Right ventricle myocardium superior (tissue), 1 donor: ENCODE results near the gene CHST11. TPM values are rescaled to one million over a fixed set of nuclear protein-coding genes. Genes with fewer than 3 reads are reported as not detected.
"Not testable (repeated sequence)": the region's sequence is repeated elsewhere in the genome, so short reads cannot be mapped to it uniquely, and the experiment has no call there.

ENCODE experiments used
- ATAC-seq: fragments of 200-7000 bp; cut with Tn5 transposase; one replicate; pipeline ENCODE4 v1.9.1; 2020; ENCODE audit warnings: mild to moderate bottlenecking; ENCODE audit not compliant: poor library complexity
- DNase-seq: peaks from one replicate; pipeline ENCODE4 v3.0.0-alpha.2; 2020
- intact Hi-C: fragments of 100-400 bp; cut with DNase I; formaldehyde crosslinking; loops from one replicate; pipeline ENCODE4 v1.11.2; 2022
- total RNA-seq: library from RNA; stranded (reverse); fragmentation: NEBNext Ultra II Directional; extraction: Animal tissue kit (Norgen Biotek cat#: 25700); gene quantifications from one replicate; pipeline ENCODE4 v1.2.1, GENCODE V29; 2021
- donor health status: DM: no; HTN: yes; CAD: no; lungs with severe emphysema.

The CHST11 gene
- total RNA-seq, 1 donor from 2014 or later = 3.0 TPM

- intact Hi-C loops = no loop called here
- ATAC-seq = no peak
- DNase-seq = no peak
These were observed 54.2 kb downstream of the CHST11 start for GRCh38 chr12:104510873-104511440.

DNA sequence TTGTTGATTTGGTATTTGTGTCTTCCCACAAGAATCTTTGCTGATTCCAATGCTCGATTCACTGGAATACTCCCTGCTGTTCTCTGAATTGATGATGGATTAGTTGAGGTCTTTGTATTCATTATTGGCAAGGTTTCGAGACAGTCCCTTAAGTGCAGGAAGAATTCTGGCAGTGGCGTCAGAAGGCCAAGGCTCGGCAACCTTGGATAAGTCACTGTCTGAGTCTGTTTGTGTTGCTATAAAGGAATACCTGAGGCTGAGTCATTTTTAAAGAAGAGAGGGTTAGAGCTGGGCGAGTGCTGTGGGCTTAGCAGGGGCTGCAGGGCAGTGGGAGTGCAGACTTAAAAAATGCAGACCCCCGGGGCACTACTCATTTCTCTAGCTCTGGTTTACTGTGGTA is 56.9 kb downstream of the CHST11 start:
- no peak for ATAC-seq
- intact Hi-C loops = no loop called here
- DNase-seq = no peak

DNA sequence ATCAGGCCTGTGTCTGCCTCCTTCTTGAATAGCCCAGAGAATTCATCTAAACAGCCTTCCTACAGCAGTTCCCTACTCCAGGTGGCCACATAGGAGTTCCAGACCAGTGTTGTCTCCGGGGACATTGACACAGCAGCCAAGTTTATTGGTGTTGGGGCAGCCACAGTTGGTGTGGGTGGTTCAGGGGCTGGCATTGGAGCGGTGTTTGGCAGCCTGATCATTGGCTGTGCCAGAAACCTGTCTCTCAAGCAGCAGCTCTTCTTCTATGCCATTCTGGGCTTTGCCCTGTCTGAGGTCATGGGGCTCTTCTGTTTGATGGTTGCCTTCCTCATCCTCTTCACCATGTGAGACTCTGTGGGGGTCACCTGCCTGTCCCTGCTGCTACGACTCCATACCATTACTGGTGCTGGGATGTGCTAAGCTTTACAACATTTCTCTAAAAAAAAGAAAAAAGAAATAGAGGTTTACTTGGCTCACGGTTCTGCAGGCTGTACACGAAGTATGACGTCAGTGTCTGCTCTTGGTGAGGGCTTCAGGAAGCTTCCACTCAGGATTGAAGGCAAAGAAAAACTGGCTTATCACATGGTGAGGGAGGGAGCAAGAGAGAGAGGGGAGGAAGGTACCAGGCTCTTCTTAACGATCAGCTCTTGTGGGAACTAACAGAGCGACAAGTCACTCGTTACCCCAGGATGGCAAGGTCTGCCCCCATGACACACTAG is 57.5 kb downstream of the CHST11 start:
- intact Hi-C loops = no loop called here
- peak; percentile 67 for ATAC-seq
- no peak for DNase-seq

DNA sequence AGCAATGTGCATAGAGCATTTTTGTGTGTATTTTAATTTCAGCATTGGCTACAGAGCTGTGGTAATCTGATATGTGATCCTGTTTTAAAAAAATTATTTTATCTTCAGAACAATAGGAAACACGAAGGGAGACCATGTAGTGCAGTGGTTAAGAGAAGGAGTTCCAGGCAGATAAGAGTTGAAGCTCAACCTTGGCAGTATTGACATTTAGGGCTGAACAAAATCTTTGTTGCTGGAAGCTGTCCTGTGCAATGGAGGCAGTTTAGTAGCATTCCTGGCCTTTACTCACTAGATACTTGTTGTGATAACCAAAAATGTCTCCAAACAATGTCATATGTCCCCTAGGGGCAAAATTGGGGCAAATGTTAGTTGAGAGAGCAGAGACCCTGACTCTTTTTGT is 59.2 kb downstream of the CHST11 start:
- DNase-seq (no peak), ATAC-seq (no peak)
- intact Hi-C loops = no loop called here

DNA sequence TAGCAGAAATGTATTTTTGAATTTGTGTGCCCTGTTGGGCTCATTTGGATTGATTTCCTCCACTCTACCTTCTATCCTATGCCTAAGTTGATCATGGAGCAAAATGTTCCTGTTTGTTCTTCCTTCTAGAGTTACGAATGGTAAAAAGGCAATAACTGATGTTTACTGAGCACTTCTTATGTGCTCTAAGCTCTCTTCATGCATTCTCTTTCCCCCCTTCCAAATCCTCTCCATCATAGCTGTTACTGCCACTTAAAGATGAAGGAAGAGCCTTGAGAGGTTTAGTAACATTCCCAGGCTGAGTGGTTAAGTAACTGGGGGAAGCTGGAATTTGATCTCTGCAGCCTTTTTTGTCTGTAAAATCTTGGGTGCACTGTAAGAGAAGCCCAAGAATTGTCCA is 60.1 kb downstream of the CHST11 start:
- intact Hi-C loops = no loop called here
- no peak for ATAC-seq
- DNase-seq = no peak

DNA sequence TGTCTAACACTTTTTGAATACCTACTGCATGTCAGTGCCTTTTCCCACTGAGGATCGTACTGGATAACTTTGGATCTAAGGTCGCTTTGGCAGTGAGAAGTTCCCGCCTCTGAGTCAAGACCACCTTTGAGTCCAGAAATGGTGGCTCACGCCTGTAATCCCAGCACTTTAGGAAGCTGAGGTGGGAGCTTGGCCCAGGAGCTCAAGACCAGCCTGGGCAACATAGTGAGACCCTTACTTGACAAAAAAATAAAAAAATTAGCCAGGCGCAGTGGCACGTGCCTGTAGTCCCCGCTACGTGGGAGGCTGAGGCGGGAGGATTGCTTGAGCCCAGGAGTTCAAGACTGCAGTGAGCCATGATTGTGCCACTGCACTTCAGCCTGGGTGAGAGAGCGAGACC is 61.1 kb downstream of the CHST11 start:
- ATAC-seq (no peak), DNase-seq (no peak)
- intact Hi-C loops = no loop called here

DNA sequence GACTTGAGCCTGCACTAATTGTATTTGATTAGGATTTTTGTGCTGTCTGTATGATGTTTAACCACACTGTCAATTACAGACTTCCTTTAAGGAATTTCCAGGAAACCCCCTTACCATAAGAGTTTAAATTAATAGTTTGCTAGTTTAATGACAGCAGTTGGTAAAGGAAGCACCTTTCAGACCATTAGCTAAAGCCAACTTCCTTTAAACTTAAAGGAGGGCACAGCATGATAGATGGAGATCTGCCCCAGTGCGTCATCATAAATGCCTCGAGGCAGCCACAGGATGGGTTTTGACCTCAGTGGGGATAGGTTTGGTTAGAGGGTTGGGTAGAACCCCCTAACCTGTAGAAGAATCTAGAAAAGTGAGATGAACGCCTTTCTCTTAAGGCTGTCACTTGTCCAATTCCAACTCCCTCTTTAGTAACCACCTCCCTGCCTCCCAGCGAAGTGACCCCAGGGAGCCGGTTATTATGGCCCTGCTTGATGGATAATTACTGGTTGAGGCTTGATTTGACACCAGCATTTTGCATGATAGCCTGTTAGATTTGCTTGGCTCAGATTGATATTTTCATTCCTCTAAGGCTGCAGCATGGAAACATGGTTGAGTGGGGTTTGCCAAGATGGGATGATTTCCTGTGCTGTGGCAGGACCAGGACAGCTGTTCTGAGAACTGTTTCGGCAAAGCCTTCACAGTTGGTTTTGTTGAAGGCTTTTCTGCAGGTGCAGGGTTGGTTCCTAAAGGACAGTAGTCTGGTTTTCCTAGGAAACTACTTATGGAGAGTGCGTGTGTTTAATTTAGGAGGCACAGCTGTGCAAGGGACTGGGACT is 62.7 kb downstream of the CHST11 start:
- no peak for DNase-seq
- intact Hi-C loops = no loop called here
- ATAC-seq = no peak

- DNase-seq (no peak), ATAC-seq (no peak)
- intact Hi-C loops = no loop called here
These were observed 63.6 kb downstream of the CHST11 start for GRCh38 chr12:104520242-104520900.

DNA sequence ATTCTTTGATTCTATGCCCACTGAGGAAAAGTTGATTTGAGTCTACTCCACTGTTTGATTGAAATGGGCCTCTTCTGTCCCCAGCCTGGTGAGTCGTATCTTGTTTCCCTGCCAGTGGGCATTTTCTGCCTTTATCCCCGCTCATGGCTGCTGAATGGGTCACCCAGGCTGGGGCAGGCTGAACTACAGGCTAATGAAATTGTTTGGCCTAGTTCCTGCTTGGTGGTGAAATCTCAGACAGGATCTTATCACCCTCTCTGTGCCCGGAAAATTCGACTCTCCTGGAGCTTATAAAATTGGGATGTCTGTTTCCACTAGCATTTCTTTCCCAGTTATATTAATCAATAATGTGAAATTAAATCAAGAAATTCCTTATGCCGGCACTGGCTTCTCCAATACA is 65.0 kb downstream of the CHST11 start:
- intact Hi-C loops = no loop called here
- DNase-seq (no peak), ATAC-seq (no peak)

GRCh38 chr12:104522985-104523722 is 66.4 kb downstream of the CHST11 start:
- ATAC-seq = no peak
- DNase-seq = no peak
- intact Hi-C loops = no loop called here

DNA sequence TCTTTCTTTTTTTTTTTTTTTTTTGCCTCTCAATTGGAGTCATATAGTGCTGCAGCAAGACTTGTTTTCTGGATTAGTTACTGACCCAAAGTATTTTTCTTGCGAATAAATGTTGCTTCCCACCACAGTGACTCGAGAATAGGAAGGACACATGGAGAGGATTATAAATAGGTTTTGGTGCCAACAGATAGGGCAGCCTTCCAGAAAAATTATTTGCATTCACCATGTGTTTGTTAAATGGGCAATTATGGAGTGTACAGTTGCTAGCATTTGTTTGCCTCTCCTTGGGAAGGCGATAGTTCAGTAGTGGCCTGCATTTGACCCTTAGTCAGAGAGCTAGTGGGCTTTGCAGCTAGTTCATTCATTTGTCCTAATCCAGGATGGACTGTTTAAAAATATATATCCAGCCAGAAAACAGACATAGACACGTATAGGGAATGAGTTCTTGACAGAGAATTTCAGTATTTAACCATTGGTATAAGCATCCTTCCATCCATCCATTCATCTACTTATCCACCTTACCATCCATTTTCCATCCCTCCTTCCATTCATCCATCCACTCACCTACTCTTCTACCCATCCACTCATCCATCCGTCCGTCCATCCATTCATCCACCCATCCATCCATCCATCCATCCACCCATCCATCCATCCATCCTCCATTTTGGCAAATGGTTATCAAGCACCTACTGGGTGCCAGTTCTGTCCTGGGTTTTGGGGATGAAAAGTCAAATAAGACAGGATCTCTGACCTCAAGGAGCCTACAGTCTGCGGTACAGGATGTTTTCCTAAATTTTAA is 67.5 kb downstream of the CHST11 start:
- intact Hi-C loops = no loop called here
- ATAC-seq (no peak), DNase-seq (no peak)

GRCh38 chr12:104526320-104526719 is 69.6 kb downstream of the CHST11 start:
- intact Hi-C loops = no loop called here
- no peak for ATAC-seq
- DNase-seq = no peak

DNA sequence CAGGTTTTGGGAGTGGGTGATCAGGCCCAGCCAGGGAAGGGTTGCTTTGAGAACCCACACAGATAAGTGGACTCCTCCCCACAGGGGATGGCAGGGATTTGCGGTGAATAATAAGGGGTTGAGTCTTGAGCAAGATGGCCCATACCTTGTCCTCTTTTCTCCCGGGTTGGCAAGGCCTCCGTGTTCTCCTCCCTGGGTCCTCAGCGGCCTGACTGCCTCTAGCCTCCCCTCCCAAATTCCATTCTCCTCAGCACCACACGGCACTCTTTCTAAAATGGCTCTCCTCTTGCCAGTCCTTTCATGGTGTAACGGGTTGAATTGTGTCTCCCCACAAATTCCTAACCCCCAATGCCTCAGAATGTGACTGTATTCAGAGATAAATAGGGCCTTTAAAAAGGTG is 70.0 kb downstream of the CHST11 start:
- no peak for ATAC-seq
- intact Hi-C loops = no loop called here
- DNase-seq = no peak

DNA sequence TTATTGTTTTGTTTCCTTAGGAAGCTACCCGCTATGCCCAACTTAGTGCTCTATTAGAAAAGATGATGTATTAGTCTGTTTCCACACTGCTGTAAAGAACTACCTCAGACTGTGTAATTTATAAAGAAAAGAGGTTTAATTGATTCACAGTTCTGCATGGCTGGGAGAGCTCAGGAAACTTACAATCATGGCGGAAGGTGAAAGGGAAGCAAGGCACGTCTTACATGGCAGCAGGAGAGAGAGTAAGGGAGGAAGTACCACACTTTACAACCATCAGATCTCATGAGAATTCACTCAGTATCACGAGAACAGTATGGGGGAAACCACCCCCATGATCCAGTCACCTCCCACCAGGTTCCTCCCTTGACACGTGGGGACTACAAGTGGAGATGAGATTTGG is 70.9 kb downstream of the CHST11 start:
- ATAC-seq, intact Hi-C loops, DNase-seq: not testable (repeated sequence)

DNA sequence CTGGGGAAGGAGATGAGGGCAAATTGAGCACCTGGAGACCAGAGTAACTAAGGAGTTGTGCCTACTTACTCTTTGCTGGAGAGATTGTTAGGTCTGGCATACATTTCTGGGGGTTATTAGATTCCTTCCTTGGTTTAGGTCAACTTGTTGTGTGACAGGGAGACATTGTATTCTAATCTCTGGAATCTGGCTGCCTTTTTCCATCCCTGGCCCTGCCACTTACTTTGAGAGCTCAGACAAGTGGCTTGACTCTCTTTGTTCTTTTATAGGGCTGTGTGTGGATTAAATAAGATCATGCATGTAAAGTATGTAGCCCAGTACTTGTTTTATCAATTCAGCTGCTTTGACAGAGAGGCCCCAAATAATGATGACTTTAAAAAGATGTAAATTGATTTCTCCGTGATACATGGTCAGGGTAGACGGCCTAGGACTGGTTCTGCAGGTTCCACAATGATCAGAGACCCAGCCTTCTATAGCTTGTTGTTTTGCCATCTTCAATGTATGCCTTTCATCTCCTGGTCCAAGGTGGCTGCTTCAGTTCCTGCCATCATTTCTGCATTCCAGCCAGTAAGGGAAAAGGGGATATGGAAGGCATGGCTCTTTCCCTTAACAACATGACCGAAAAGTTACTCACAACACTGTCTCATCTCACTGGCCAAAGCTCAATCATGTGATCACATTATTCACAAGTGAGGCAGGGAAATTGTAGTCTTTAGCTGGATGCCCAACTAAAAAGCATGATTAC is 72.6 kb downstream of the CHST11 start:
- intact Hi-C loops = no loop called here
- DNase-seq (no peak), ATAC-seq (no peak)

- DNase-seq (no peak), ATAC-seq (no peak)
- intact Hi-C loops = no loop called here
These were observed 75.9 kb downstream of the CHST11 start for GRCh38 chr12:104532636-104533035.

- intact Hi-C loops = no loop called here
- DNase-seq (no peak), ATAC-seq (no peak)
These were observed 76.4 kb downstream of the CHST11 start for GRCh38 chr12:104533134-104533533.
